Activated T-cell treated with anti-CD3 and anti-CD28 coated beads, Interleukin-2, amount 50 U/mL, for 72 hours (primary cell): ENCODE results near the gene FCGR3B. TPM values are rescaled to one million over a fixed set of nuclear protein-coding genes. Genes with fewer than 3 reads are reported as not detected.
"Not testable (repeated sequence)": the region's sequence is repeated elsewhere in the genome, so short reads cannot be mapped to it uniquely, and the experiment has no call there.

Source experiments
- ATAC-seq, 2 donors: fragments of 150-1000 bp; cut with Tn5 transposase; replicated peaks in 1 of 2; 2 replicates each; pipeline ENCODE4 v1.10.0; 2021; ENCODE audit warnings: moderate library complexity in 2 of 2, mild to moderate bottlenecking in 1 of 2
- DNase-seq, 2 donors: peaks; one replicate each; pipeline ENCODE4 v3.0.0; 2021 to 2022; ENCODE audit warnings: mixed read lengths in 1 of 2
- H3K27ac Mint-ChIP-seq: one replicate; pipeline ENCODE4 v1.8.0; 2022; ENCODE audit warnings: mild to moderate bottlenecking, moderate library complexity, mixed read lengths
- H3K27me3 Mint-ChIP-seq: one replicate; pipeline ENCODE4 v1.8.0; 2022; ENCODE audit warnings: low read depth, mixed read lengths
- H3K36me3 Mint-ChIP-seq, 2 donors: one replicate each; pipeline ENCODE4 v1.8.0; 2022; ENCODE audit warnings: mixed read lengths in 2 of 2, mild to moderate bottlenecking in 1 of 2; ENCODE audit not compliant: insufficient read depth in 2 of 2
- H3K4me1 Mint-ChIP-seq: one replicate; pipeline ENCODE4 v1.8.0; 2022; ENCODE audit warnings: low read depth, mixed read lengths
- H3K4me3 Mint-ChIP-seq, 2 donors: one replicate each; pipeline ENCODE4 v1.8.0; 2022; ENCODE audit warnings: mild to moderate bottlenecking in 2 of 2, mixed read lengths in 2 of 2, moderate library complexity in 2 of 2
- H3K9me3 Mint-ChIP-seq, 2 donors: one replicate each; pipeline ENCODE4 v1.8.0; 2022; ENCODE audit warnings: mixed read lengths in 2 of 2
- total RNA-seq, 2 donors: library from RNA; stranded (reverse); gene quantifications; one replicate each; pipeline ENCODE4 v1.2.3, GENCODE V29; 2022

Gene FCGR3B
- total RNA-seq, 2 donors from 2014 or later, result 0.30 TPM; not detected in 1

DNA sequence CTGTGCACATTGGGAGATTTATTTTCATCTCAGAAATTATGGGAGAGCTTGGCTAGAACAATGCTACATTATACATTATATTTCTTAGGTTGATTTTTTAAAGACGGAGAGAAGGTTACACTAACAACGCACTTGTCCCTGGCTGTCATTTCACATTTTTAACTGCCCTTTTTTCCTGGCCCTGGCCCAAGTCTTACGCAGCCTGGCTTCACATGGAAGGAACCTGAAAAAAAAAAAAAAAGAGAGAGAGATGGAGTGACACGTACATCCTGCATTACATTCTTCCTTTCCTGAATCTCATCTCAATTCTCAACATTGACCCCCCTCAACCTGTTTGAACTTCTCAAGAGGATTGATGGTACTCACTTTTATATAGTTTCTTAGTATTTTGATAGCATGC, 20.8 kb downstream of the FCGR3B start:
- not testable (repeated sequence) for DNase-seq, ATAC-seq, H3K36me3 Mint-ChIP-seq, H3K27ac Mint-ChIP-seq, H3K9me3 Mint-ChIP-seq
- H3K4me1 Mint-ChIP-seq, result peaks cover 34% of the 10 kb centered on the region
- H3K4me3 Mint-ChIP-seq, result peak overlapping the region in 1 of 2 donors; percentile 8
- H3K27me3 Mint-ChIP-seq, result peaks cover 22% of the 10 kb centered on the region

DNA sequence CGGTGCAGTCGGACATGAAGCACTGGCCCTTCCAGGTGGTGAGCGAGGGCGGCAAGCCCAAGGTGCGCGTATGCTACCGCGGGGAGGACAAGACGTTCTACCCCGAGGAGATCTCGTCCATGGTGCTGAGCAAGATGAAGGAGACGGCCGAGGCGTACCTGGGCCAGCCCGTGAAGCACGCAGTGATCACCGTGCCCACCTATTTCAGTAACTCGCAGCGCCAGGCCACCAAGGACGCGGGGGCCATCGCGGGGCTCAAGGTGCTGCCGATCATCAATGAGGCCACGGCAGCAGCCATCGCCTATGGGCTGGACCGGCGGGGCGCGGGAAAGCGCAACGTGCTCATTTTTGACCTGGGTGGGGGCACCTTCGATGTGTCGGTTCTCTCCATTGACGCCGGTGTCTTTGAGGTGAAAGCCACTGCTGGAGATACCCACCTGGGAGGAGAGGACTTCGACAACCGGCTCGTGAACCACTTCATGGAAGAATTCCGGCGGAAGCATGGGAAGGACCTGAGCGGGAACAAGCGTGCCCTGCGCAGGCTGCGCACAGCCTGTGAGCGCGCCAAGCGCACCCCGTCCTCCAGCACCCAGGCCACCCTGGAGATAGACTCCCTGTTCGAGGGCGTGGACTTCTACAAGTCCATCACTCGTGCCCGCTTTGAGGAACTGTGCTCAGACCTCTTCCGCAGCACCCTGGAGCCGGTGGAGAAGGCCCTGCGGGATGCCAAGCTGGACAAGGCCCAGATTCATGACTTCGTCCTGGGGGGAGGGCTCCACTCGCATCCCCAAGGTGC, 24.2 kb downstream of the FCGR3B start:
- Mint-ChIP-seq H3K4me1 (peaks cover 20% of the 10 kb centered on the region), H3K27me3 (peaks cover 43% of the 10 kb centered on the region)
- H3K36me3 Mint-ChIP-seq, H3K27ac Mint-ChIP-seq, H3K9me3 Mint-ChIP-seq, H3K4me3 Mint-ChIP-seq, DNase-seq: not testable (repeated sequence)
- ATAC-seq, result peak; percentile 10 to 14

DNA sequence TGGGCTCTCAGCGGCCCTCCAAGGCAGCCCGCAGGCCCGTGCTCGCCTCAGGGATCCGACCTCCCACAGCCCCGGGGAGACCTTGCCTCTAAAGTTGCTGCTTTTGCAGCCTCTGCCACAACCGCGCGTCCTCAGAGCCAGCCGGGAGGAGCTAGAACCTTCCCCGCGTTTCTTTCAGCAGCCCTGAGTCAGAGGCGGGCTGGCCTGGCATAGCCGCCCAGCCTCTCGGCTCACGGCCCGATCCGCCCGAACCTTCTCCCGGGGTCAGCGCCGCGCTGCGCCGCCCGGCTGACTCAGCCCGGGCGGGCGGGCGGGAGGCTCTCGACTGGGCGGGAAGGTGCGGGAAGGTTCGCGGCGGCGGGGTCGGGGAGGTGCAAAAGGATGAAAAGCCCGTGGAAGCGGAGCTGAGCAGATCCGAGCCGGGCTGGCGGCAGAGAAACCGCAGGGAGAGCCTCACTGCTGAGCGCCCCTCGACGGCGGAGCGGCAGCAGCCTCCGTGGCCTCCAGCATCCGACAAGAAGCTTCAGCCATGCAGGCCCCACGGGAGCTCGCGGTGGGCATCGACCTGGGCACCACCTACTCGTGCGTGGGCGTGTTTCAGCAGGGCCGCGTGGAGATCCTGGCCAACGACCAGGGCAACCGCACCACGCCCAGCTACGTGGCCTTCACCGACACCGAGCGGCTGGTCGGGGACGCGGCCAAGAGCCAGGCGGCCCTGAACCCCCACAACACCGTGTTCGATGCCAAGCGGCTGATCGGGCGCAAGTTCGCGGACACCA, 25.0 kb downstream of the FCGR3B start:
- ATAC-seq (peak; percentile 51 to 58), DNase-seq (peak in 1 of 2 donors; percentile 25)
- H3K4me3 Mint-ChIP-seq, result peak overlapping the region in 1 of 2 donors; percentile 36

DNA sequence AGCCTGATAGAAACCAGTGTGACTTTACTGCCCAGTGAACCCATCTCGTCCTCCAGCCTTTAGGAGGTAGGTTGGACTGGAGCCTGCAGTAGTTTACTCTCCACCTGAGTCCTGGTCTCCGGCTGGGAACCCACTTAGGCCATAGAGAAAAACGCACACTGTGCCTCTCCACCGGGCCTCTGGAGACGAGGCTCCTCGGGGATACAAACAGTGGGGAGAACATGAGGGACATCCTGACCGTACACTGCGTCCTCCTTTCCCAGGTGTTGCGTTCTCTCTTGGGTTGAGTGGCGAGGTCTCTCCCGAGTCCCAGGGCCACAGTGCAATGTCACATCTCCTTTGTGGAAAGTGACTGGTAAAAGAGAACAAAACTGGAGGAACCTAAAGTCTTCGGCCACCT, 26.0 kb downstream of the FCGR3B start:
- not testable (repeated sequence) for H3K4me1 Mint-ChIP-seq, ATAC-seq, DNase-seq, H3K27ac Mint-ChIP-seq, H3K9me3 Mint-ChIP-seq, H3K36me3 Mint-ChIP-seq
- peaks cover 36% of the 10 kb centered on the region for H3K27me3 Mint-ChIP-seq
- peak overlapping the region in 1 of 2 donors; percentile 33 for H3K4me3 Mint-ChIP-seq

More for the DNA sequence above, 25.0 kb downstream of the FCGR3B start:
- not testable (repeated sequence) for H3K27ac Mint-ChIP-seq, H3K9me3 Mint-ChIP-seq, H3K36me3 Mint-ChIP-seq
- peaks cover 14% of the 10 kb centered on the region for H3K4me1 Mint-ChIP-seq
- peaks cover 43% of the 10 kb centered on the region for H3K27me3 Mint-ChIP-seq

DNA sequence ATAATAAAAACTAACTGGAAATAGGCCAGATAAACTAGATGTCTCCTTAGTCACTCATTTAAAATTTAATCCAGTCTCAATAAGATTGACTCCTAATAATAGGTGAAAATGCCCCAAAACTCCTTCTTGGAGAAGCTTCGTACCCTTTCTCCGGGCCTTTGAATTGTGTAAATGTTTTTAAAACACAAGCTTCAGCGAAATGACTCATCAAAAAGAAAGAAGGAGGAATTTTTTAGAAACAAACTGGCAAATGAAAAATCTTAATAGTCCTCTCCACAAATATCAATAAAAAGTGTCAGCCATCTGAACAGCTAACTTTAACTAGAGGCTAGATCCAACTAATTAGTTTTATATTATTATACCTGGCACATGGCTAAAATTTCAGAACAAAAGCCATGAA, 33.9 kb downstream of the FCGR3B start:
- not testable (repeated sequence) for DNase-seq, H3K27me3 Mint-ChIP-seq, H3K4me1 Mint-ChIP-seq, H3K4me3 Mint-ChIP-seq, ATAC-seq, H3K36me3 Mint-ChIP-seq, H3K9me3 Mint-ChIP-seq, H3K27ac Mint-ChIP-seq

DNA sequence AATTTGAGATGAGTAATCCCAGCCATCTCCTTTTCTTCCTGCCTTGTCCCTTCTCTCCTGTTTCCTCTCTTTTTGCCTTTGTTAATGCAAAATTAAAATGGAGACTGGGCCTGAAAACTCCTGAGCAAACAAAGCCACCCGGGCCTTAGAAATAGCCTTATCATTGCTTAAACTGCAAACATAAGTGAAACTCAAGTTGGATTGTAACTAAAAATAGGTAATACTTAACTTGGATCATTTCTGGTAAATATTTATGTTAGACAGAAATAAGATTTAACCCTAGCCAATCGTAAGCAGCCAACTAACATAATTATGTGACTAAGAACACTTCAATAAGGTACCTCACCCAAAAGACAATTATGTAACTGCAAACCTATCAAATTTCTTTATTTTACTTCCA, 35.4 kb downstream of the FCGR3B start:
- not testable (repeated sequence) for H3K9me3 Mint-ChIP-seq, H3K36me3 Mint-ChIP-seq, DNase-seq, H3K4me1 Mint-ChIP-seq, H3K27me3 Mint-ChIP-seq, H3K4me3 Mint-ChIP-seq, ATAC-seq
- peak overlapping the region; percentile 30 for H3K27ac Mint-ChIP-seq

DNA sequence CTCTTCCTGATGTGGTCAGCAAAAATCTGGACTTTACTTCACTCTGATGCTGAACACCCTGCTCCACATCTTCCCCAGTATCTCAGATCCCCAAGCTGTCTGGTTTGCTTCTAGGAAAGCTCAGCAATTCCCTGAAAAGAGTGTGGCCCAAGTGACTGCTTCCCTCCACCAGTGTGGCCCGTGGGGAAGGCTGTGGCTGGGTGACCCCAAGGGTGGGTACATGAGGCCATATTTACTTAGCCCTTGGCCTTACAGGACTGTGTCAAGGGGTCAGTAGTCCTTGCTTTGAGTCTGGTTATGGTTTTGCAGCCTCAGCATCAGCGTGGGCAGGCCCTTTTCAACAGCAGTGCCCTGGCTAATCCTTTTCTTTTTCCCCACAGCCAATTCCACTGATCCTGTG, 35.8 kb downstream of the FCGR3B start:
- not testable (repeated sequence) for H3K4me3 Mint-ChIP-seq

DNA sequence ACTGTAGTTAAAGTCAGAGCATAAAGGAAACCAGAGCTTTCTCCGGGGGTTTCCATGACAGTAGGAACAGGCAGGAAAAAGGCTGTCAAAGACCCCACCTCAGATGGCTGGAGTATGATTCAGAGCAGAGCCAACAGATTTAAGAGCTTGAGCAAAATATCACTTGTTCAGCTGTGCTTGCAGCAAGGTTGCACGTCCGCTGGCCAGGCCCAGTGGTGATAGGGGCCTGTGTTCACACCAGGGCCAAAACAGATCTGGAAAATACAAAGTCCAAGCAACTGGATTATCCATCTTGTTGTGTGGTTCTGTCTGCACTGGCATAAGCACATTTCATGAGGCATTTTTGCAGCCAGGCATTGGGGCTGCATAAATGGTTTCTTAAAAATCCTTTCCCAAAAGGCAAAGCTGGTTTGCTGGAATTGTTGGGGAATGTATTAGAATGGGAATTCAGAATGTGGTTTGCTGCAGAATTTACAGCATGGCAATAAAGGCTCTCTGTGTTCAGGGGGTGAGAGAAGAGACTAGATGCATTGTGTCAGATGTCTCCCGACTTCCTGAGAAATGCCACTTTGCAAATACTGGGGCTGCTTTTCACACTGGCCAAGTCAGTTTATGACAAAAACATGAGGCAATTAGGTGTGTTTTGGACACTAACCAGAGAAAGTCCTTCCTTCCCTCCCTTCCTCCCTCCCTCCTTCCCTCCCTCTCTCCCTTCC, 36.5 kb downstream of the FCGR3B start:
- DNase-seq, H3K27me3 Mint-ChIP-seq, H3K4me3 Mint-ChIP-seq, H3K36me3 Mint-ChIP-seq, ATAC-seq, H3K9me3 Mint-ChIP-seq, H3K27ac Mint-ChIP-seq, H3K4me1 Mint-ChIP-seq: not testable (repeated sequence)

More for the DNA sequence above, 35.8 kb downstream of the FCGR3B start:
- not testable (repeated sequence) for H3K9me3 Mint-ChIP-seq, H3K27ac Mint-ChIP-seq, DNase-seq, ATAC-seq, H3K27me3 Mint-ChIP-seq, H3K4me1 Mint-ChIP-seq, H3K36me3 Mint-ChIP-seq

DNA sequence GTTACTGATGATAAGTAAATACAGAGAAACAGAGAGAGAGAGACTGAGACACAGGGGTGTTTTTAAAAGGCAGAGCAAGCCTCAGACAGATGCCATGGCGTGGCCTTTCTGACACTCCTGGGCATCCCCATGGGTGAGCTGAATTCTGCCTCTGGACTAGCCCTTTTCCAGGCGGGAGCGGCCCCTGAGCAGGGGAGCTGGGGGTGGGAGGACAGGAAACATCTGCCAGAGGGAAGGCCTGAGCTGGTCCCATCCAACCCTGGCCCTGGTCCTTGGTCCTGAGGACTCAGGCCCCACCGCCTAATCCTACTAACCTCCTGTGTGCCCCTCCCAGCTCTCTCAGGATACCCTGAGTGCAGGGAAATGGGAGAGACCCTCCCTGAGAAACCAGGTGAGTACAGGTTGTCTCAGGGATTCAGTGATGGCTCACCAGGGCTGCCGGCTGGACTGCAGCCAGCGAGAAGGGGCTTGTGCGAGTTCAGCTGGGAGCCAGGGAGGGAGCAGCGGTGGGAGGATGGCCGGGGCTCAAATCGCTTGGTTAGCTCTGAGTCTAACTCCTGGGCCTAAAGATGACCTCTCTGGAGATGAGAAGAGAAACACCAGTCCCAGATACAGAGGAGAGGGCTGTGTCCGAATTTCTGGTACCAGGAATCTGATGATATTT, 37.8 kb downstream of the FCGR3B start:
- ATAC-seq, DNase-seq, H3K36me3 Mint-ChIP-seq, H3K27me3 Mint-ChIP-seq, H3K4me3 Mint-ChIP-seq, H3K27ac Mint-ChIP-seq, H3K9me3 Mint-ChIP-seq, H3K4me1 Mint-ChIP-seq: not testable (repeated sequence)

DNA sequence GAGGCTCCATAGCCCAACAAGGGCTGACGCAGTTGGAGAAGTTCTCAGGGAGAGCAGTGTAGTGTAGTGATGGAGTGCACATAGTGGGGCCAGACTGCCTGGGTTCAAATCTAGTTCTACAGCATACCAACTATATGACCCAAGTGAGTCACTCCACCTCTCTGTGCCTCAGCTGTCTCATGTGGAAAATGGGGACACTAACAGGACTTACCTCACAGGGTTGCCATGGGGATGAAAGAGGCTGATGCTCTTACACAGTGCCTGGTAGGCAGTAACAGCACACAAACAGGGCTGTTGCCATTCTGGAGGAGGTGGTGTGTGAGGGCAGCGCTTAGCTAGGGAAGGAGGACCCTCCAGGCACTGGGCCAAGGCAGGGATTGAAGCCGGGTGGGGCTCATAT, 38.4 kb downstream of the FCGR3B start:
- not testable (repeated sequence) for H3K27ac Mint-ChIP-seq, H3K4me3 Mint-ChIP-seq, H3K4me1 Mint-ChIP-seq, H3K9me3 Mint-ChIP-seq, DNase-seq, H3K36me3 Mint-ChIP-seq, H3K27me3 Mint-ChIP-seq
- peak; percentile 42 to 47 for ATAC-seq

DNA sequence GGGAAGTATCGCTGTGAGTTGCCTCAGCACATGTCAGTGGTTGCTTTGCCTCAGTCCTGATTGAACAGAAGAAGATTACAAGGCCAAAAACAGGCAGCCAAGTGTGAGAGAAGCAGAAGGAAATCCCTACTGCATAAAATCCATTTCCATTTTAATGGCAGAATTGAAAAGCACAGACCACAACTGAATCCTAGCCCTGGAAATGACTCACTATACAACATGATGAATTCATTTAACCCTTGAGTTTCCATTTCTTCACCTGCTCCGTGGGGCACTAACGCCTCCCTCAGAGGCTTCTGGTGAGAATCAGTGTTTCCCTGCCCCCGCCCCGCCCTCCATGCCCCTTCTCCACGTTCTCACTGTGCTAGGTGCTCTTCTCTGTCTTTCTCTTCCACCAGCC, 41.1 kb downstream of the FCGR3B start:
- ATAC-seq, result peak; percentile 60 to 74

DNA sequence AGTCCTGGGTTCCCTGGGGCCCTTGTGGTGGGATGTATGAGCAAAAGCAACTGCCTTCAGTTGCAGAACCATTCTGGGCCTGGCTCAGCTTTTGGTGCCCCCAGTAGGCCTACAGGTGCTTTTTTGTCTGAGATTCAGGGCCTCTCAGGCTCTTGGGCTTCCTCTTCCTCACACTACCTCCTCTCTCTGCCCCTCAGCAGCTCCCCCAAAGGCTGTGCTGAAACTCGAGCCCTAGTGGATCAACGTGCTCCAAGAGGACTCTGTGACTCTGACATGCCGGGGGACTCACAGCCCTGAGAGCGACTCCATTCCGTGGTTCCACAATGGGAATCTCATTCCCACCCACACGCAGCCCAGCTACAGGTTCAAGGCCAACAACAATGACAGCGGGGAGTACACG, 41.6 kb downstream of the FCGR3B start:
- not testable (repeated sequence) for DNase-seq, H3K4me3 Mint-ChIP-seq, ATAC-seq, H3K27me3 Mint-ChIP-seq, H3K4me1 Mint-ChIP-seq, H3K36me3 Mint-ChIP-seq, H3K9me3 Mint-ChIP-seq, H3K27ac Mint-ChIP-seq

More for the DNA sequence above, 41.1 kb downstream of the FCGR3B start:
- H3K27ac Mint-ChIP-seq, H3K27me3 Mint-ChIP-seq, H3K9me3 Mint-ChIP-seq, H3K4me3 Mint-ChIP-seq, H3K4me1 Mint-ChIP-seq, DNase-seq, H3K36me3 Mint-ChIP-seq: not testable (repeated sequence)

DNA sequence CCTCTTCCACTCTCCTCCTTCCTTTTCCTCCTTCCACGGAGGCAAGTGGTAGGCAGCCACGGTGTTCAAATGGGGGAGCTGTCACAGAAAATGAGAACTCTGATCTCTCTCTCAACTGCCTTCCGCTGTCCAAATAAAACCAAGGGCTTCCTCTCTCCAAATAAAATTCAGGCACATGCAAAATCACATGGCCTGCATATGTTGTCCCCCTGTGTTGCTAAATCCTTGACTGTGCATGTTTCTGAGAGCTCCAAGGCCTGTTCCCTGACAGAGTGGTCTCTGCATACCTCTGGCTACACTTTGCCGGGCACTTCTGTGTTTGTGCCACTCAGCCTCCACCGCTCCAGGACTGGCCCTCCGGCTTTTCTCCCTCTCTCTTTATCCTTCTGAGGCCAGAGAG, 42.4 kb downstream of the FCGR3B start:
- not testable (repeated sequence) for H3K27me3 Mint-ChIP-seq, ATAC-seq, H3K9me3 Mint-ChIP-seq, H3K27ac Mint-ChIP-seq, H3K36me3 Mint-ChIP-seq, DNase-seq, H3K4me1 Mint-ChIP-seq, H3K4me3 Mint-ChIP-seq
